GM21381 (cell line): ENCODE results near the gene ASPRV1.

Experiments
- ATAC-seq: cut with Tn5 transposase; IDR thresholded peaks from one replicate; pipeline ENCODE4 v1.9.1; 2021; ENCODE audit warnings: mild to moderate bottlenecking, moderate library complexity; ENCODE audit not compliant: unreplicated experiment

The ASPRV1 gene

GRCh38 chr2:69943843-69944525 is 17.4 kb downstream of the ASPRV1 start:
- ATAC-seq = no peak

DNA sequence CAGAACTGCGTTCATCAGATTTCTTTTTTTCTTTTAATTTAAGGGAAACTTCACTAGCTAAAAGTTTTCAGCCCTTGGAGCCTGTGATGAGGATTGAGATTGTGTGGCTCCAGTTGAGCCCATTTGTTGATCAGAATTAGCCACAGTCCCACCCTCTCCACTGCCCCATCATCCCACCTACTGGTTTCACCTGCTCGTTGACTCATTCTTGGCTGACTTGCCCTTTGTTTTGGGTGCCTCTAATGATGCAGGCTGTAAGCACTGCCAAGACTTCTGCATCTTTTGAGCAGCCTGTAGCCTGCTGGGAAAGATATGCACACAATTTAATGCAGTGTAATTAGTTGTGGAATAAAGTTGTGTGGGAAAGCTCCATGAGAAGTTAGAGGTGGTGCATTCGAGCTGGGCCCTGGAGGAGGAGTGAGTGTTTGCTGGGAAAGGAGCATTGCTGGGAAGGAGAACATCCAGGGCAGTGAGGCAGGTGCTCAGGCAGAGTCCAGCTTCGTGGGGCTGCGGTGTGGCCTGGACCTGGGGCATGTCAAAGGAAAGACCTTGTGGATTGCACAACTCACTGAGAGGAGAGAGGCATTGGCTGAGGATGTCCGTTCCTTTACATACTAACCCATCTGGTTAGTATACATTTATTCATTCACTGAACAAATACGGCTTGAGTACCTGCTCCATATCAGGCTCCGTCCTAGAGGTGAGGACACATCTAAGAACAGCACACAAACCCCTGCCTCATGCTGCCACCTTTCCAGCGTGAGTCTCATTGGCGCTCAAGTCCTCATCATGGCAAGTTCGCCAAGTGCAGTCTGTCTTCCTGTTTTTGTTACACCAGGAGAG is 18.2 kb downstream of the ASPRV1 start:
- no peak for ATAC-seq

DNA sequence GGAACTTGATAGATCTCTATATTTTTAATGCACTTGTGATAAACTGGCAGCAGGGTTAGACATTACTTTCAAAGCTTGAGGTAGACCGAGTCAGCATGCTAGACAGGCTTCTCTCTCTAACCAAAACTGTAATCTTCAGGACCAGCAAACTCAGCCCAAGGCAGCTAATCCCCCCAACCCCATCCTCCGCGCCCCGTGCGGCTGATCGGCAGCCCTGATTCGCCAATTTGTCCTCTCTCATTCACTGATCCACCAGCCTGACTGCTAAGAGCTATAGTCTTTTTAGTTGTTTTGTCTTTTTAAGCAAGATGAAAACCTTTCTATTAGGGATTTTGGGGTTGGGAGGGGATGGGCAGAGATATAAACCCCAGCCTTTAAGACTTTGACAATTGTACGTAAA is 20.7 kb downstream of the ASPRV1 start:
- no peak for ATAC-seq

GRCh38 chr2:69939722-69940121 is 21.7 kb downstream of the ASPRV1 start:
- no peak for ATAC-seq

DNA sequence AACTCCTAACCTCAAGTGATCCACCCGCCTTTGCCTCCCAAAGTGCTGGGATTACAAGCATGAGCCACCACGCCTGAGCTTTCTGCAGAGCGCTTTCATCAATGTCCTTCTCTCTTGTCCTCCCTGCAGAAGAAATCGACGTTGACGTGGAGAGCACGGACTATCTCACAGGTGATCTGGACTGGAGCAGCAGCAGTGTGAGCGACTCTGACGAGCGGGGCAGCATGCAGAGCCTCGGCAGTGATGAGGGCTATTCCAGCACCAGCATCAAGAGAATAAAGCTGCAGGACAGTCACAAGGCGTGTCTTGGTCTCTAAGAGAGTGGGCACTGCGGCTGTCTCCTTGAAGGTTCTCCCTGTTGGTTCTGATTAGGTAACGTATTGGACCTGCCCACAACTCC is 23.5 kb downstream of the ASPRV1 start:
- ATAC-seq = no peak

DNA sequence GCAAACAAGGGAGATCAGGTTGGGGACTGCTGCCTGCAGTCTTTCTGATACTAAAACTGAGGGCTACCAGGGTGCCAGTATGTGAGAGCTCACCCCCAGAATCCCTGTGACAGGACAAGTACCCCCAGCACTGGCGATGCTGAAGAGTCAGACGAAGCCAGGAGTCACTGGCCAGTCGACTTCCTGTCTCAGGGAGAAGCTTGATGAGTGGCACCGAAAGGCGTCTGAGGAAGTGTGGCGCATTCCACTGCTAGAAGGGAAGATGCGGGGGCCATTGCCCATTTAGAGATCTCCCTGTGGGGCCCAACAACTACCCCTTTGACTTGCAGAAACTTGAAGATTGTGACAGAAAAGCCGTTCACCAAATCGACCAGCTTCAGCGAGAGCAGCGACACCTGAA is 24.5 kb downstream of the ASPRV1 start:
- ATAC-seq = no peak

GRCh38 chr2:69935011-69935410 is 26.4 kb downstream of the ASPRV1 start:
- no peak for ATAC-seq

DNA sequence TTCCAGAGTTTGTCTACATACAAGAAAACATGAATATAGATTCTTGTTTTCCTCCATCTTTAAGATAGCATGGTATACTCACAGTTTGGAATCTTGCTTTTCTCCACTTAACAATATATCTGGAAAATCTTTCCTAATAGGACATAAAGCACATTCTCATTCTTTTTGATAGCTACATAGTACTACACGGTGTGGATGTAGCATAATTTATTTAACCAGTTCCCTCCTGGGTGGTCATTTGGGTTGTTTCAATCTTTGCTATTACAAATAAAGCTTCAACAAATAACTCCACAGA is 26.9 kb downstream of the ASPRV1 start:
- no peak for ATAC-seq

- ATAC-seq = no peak
Measured at GRCh38 chr2:69933839-69934613, 27.4 kb downstream of the ASPRV1 start.

- ATAC-seq = no peak
Measured at GRCh38 chr2:69933254-69933828, 28.1 kb downstream of the ASPRV1 start.

GRCh38 chr2:69932596-69932922 is 28.9 kb downstream of the ASPRV1 start:
- no peak for ATAC-seq

GRCh38 chr2:69931832-69932595 is 29.4 kb downstream of the ASPRV1 start:
- no peak for ATAC-seq

DNA sequence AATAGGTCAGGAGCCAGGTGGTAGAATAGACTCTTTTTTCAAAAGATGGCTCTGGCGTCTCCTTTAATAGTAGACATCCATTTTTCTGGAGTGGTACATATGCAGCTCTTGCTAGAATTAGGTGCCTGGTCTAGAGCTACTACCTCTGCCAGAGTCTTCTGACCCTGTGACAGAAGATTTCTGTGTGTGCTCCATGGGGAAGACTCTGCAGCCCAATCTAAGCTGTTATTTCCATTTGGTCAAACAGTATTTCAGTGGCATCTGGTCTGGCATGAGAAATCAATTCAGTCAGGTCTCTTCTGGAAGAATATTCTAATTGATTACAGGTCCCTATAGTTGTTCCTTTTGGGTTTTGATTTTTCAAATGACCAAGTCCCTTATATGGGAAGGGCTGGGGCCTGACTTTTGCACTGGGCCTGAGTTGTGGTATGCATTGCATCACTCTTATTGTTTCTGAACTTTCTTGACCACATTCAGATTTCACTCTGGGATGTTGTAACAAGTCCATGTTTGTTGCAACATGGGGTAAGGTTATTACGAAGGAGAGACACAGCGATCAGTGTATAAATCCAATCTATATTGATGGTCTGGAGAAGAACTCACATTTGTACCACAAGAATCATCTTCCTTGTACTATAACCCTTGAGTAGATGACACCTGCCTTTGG is 34.4 kb downstream of the ASPRV1 start:
- ATAC-seq = no peak

DNA sequence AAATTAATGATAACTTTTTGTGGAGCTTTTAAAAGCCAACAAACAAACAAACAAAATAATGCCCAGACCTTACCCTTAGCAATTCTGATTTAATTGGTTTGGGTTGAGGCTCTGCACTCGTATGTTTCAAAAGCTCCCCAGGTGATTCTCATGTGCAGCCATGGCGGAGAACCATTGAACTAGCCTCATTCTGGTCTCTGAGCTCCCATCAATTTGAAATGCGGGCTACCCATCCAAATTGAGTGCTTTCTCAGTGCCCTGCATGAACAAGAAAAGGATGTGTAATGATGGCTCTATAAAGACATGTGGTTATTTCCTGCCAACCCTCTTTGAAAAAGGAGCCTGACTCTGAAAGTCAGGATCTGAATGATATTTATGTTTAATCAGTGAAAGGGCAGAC is 38.3 kb downstream of the ASPRV1 start:
- ATAC-seq = no peak

GRCh38 chr2:69918401-69918800 is 43.0 kb downstream of the ASPRV1 start:
- ATAC-seq = no peak

GRCh38 chr2:69917852-69918251 is 43.6 kb downstream of the ASPRV1 start:
- ATAC-seq = no peak

DNA sequence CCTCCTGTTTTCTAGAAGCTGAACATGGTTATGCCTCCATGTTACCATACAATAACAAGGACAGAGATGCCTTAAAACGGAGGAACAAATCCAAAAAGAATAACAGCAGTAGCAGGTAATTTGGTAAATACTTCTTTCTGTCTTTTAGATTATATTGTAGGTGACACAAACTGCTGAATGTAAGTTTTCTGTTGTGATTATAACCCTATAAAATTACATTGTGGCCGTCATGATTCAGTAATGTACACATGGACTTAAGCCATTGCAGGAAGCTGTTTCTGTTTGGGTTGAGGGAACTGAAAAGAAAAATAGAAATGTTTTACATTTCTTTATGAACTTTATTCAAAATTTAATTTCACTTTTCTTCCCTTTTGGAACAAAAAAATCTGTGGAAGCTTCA is 45.3 kb downstream of the ASPRV1 start:
- no peak for ATAC-seq

DNA sequence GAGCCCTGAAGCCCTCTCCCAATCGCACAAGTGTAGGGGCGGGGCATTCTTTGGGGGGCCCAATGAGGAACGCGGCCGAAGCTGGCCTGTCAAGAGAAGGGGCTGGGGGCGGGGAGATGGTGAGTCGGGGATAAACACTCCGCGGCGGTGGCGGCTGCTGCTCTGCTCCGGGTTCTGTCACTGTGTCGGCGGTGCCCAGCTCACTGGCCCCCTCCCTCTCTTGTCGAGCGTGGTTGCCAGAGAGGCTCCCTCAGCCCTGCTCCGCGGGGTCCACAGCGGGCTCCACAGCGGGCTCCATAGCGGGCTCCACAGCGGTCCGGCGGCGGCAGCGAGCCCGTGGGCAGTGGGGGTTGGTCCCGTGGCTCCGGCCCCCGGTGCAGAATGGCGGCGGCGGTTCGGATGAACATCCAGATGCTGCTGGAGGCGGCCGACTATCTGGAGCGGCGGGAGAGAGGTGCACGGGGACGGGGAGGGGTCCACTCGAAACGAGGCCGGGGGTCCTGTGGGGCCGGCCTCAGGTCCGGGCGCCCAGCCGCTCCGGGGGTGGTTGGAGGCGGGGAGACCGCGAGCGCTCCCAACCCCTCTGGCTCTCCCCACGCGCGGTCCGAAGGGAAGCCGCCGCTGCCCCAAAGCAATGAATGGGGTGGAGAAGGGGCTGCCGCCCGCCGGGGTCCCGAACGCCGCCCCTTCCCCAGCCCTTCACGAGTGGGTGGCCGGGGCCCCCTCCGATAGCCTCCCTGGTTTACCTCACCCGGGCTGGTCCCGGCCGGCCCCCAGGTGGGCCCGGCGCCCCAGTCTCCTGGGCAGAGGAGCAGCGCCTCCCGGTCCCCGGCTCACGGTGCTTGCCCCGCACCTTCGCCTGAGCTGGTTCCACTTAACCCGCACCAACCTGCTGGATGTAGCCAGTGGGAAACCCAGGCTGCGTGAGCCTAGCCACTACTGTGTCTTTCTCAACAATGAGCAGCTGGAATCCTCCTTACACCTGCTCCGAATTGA is 46.2 kb downstream of the ASPRV1 start, which contains the start of gene MXD1:
MXD1 (plus strand) TSS at position 160 of the 996 bp plus-strand sequence; CDS start at position 382, 222 bp downstream.
- ATAC-seq = no peak
